ENCODE data around the gene PSORS1C2.

PSORS1C2 gene

DNA sequence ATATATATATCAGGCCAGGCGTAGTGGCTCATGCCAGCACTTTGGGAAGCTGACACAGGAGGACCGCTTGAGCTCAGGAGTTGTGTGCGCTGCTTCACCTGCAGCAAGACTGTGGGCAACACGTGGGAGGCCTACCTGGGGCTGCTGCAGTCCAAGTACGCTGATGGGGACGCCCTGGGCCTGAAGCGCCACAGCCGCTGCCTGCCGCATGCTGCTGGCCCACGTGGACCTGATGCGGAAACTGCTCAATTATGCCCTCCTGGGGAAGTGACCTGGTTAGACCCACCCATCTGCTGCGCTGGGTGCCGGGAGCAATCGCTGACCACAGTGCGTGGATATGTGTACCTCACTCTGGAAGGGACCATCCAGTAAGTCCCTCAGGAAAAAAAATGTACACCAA, 1.8 kb upstream of the PSORS1C2 start:
- DNase-seq (ENCODE audit: low spot score) = no peak

- peak; percentile 70 for DNase-seq (ENCODE audit: low spot score)
These were observed 733 bp upstream of the PSORS1C2 start for GRCh38 chr6:31139599-31139998.

GRCh38 chr6:31135710-31136109, 3.2 kb downstream of the PSORS1C2 start:
- no peak for DNase-seq (ENCODE audit: low spot score)

GRCh38 chr6:31132806-31133205, 6.1 kb downstream of the PSORS1C2 start:
- DNase-seq (ENCODE audit: low spot score) = no peak

- DNase-seq (ENCODE audit: low spot score) = no peak
These were observed 7.3 kb downstream of the PSORS1C2 start for GRCh38 chr6:31131595-31131994.

DNA sequence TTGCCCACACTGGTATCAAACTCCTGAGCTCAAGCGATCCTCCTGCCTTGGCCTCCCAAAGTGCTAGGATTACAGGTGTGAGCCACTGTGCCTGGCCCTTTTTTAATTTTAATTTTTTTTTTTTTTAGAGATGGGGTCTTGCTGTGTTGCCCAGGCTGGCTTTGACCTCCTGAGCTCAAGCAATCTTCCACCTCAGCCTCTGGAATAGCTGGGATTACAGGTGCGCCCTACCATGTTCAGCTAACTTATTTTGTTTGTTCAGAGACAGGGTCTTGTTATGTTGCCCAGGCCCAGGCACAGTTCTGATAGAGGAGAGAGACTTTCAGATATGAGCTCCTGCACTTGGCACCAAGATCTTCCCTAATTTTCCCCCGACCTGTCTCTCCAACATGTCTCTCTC, 8.1 kb downstream of the PSORS1C2 start:
- no peak for DNase-seq (ENCODE audit: low spot score)

- no peak for DNase-seq (ENCODE audit: low spot score)
These were observed 9.7 kb downstream of the PSORS1C2 start for GRCh38 chr6:31129130-31129529.

DNA sequence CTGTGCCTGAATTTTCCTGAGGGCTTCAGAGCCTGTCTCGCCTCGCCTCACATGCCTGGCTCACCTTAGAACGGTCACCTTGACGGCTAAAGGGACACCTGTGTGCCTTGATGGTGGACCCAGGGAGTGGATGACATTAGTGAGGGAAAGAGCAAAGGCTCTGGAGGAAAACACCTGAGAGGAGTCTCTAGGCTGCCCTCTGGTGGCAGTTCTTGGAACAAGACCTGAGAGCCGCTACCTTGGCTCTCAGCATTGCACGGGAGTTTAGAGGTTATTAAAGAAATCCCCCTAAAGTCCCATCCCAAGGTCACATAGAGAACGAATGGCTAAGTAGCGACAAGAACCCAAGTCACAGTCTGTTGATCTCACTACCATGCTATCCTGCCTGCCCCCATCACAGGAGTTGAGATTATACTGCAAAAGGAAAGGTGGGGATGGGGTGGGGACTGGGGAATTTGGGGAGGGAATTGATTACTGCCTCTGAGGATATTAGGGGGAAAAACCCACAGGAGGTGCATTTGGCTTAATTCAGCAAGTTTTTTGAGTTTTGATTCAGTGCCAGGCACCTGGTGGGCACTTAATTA, 10.7 kb downstream of the PSORS1C2 start:
- peak; percentile 55 for DNase-seq (ENCODE audit: low spot score)

GRCh38 chr6:31126396-31127175, 12.3 kb downstream of the PSORS1C2 start:
- DNase-seq (ENCODE audit: low spot score) = no peak

GRCh38 chr6:31125586-31126363, 13.1 kb downstream of the PSORS1C2 start:
- peak; percentile 92 for DNase-seq (ENCODE audit: low spot score)

- no peak for DNase-seq (ENCODE audit: low spot score)
These were observed 13.7 kb downstream of the PSORS1C2 start for GRCh38 chr6:31125162-31125561.

DNA sequence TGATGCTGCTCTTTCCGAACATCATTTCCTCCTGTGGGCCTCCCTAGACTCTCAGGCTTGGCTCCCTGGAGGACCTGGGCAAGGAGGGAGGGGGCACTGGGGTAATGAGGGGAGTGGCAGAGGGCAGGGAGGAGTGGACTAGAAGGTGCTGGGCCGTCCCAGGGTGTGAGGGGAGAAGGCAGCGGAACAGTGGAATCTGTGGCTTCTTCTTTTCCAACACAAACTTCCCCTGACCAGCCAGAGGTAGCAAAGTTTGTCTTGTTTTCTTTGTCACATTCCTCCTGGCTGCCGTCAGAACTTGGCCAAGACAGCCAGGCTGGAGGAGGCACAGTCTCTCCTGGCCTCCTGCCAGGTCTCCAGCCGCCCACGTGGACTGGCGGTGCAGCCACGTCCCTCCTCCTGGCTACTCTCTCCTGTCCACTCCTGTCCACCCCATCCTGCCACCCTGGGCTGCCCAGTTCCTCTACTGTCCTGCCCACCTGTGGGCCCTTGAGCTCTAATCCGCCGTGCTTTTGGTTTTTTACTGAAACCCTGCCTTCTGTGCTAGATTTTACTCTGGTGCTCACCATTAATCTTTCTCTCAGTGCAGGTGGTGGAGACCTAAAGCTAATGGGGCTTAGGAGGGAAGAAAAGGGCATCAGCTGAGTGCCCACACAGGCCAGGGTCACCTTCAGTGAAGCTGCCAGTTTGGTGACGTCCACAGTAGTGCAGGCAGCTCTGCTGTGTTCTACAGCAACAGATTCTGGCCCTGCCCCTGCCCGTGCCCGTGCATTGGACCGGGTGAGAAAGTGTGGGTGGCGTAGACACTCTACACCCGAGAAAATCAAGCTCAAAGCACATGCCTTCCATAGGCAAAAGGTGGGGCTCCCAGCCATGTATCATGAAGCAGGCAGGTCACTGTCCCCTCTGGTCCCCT, 15.8 kb downstream of the PSORS1C2 start:
- DNase-seq (ENCODE audit: low spot score) = peak; percentile 95

DNA sequence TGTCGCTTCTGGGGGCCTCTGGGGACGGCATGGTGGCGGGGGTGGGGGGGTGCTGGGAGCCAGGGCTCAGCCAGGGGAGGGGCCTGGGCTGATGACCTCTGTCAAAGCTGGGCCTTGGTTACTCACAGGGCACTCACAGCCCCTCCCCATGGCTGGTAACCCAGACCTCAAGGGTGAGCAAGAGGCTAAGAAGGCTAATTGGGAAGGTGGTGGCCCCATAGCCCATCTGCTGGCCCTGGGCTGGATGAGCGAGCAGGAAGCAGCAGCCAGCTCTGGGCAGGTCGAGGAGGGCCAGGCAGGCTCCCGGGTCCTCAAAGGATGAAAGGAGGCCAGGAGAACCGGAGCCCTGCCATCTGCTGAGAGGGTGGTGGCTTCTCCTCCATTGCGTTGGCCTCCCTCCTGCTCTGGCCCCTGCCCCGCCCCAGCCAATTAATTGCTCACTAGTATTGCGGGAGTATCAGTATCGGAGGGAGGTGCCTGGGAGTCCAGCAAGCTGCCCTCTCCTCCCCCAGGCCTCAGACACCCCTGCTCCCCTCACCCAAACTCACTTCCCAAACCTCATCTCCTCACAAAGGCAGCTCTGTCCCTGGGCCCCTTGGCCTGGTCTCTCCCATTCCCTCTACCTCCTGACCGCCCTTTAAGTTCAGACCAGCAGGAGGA, 17.6 kb downstream of the PSORS1C2 start:
- no peak for DNase-seq (ENCODE audit: low spot score)

DNA sequence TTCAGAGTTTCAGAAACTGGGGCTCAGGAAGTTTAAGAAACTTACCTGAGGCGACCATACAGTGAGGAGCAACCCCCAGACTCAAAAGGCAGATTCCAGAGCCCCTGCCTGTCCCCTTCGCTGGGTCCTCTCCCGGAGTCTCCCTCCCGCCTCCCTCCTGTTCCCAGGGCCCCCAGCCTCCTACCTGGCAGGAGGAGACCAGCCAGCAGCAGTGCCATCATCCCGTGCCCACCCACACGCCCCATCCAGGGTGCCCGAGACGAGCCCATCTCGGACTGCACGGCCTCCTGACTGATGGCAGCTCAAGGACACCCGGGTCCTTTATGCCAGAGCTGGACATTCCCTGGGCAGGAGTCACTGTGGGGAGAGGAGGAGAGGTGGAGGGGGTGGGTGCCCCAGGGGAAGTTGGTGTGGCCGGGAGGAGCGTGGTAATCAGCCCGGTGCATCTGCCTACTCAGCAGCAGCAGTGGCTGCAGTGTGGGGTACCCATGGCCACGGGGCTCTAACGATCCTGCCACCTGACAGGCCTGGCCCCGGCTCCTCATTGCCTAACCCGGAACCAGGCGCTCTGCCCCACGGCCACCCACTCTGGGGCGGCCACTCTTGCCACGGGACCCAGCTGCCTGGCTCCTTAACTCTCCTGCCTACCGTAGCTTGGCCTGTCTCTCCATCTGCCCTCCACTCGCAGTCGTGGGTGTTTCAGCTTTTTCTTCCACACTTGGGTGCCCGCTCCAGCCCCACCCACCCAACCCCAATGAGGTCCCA, 18.5 kb downstream of the PSORS1C2 start, which contains the start of gene CDSN:
CDSN (minus strand) TSS at position 296 of the 765 bp plus-strand sequence; CDS start at position 269, 27 bp downstream.
- DNase-seq (ENCODE audit: low spot score) = no peak

DNA sequence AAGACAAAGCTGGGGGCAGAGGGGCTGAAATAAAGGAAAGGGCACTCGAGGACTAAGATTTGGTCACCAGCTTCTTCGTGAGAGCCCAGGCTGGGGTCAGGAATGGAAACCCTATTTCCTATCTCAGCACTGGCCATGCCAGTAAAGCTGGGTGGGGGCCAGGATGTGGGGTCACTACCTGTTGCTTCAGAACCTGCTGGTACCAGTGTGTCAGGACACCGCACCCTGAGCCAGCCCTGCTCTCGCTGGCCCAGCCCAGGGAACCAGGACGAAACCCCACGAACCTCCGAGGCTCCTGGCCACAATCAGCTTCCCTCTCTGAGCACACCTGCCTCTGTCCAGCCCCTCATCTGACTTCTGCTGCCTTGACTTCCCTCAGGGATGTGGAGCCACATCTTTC, 20.7 kb downstream of the PSORS1C2 start:
- no peak for DNase-seq (ENCODE audit: low spot score)

DNA sequence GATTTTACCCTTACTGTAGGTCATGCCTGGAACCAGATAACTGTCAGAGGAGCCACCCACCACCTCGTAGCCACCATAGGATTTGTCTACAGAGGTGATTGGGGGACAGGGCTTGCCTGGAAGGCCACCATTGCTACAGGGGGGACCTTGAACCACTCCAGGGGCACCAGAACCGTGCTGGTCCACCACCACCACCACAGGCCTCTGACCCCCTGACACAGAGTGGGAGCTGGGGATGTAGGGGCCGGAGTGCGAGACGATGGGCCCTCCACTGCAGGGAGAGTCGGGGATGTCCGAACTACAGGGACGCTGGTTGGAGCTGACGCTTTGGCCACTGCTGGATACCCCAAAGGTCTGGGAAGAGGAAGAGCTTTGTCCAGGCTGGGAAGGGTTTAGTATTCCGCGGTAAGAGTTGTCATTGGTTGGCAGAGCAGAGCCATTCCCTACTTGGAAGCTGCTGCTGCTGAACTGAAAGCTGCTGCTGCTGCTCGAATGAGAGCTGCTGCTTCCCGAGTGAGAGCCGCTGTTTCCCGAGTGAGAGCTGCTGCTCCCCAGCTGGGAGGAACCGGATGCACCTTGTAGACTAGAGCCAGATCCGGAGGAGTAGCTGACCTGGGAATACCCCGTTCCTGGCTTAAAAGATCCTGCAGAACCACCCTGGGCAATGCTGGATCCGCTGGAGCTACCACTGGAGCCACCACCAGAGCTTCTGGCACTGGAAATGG, 22.0 kb downstream of the PSORS1C2 start:
- DNase-seq (ENCODE audit: low spot score) = peak; percentile 46

- no peak for DNase-seq (ENCODE audit: low spot score)
These were observed 22.8 kb downstream of the PSORS1C2 start for GRCh38 chr6:31115941-31116560.

DNA sequence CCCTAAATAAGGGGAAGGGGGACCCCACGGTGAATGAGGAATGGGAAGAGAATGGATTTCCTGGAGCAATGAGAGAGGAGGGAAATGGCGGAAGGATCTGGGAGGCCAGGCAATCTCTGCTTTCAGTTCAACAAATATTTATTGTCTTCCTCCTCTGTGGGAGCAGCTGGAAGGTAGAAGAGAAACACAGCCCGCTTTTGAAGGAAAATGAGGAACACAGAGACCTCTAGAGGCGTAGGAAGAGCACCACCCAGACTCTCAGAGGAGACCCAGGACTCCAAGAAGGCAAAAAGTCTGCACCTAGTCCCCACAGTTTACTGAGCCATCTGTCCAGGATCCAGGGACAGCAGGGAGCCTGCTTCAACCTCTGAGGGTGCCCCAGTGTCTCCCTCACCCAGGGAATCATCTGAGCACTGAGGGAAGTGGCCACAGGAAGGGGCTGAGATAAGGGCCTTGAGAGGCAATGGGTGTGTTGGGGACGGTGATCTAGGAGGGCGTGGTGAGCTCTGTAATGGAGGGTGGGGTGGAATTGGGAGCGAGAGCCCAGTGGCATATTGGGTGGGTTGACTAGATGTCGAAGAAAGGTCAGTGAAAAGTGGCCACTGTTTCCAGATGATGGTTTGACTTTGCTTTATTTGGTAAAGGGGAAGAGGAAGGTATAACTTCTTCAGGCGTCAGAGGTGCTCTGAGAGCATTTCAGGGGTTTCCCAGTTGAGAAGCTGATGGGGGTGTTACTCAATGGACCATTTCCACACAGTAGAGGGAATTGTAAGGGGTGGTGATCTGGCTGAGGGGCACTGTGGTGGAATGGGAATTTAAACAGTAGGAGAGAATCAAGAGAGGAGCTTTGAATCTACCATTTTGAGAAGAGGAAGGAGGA, 23.7 kb downstream of the PSORS1C2 start:
- peak; percentile 49 for DNase-seq (ENCODE audit: low spot score)
